ENCODE results near the gene IP6K2. TPM values are rescaled to one million over a fixed set of nuclear protein-coding genes. Genes with fewer than 3 reads are reported as not detected.

Gene IP6K2
- total RNA-seq, 1 donor from 2014 or later, result 23.5 TPM

DNA sequence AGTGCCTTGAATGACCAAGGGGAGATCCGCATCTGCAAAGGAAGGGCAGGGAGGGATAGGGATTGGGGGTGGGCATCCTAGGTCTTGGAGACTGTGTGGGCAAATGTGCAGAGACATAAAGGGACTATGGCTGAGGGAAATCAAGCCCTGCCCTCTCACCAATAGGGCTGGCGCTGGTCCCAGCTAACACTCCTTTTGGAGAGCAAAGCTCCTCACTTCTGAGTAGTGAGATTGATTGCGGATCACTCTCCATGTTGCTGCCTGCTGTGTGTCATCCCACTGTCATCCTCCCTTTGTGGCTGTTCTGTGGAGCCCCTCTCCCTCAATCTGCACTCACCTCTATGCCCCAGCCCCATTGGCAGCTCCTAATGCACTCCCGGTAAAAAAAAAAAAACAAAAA, 52.1 kb downstream of the IP6K2 start:
- no peaks in the 10 kb centered on the region for H3K9me3 ChIP-seq (replicated peaks)
- no peak for DNase-seq
- intact Hi-C loops (cut with micrococcal nuclease), result no loop called here
- peaks cover 44% of the 10 kb centered on the region for H3K27me3 ChIP-seq (ENCODE audit: low read depth)
- no peak for TF ChIP-seq CTCF (IDR thresholded peaks at IDR 0.05; ENCODE audit: borderline replicate concordance)
- no peak overlapping the region for H3K27ac ChIP-seq (replicated peaks)
- no peaks in the 10 kb centered on the region for H3K36me3 ChIP-seq
- H3K4me1 ChIP-seq, result peaks cover 33% of the 10 kb centered on the region
- no peak overlapping the region for H3K4me3 ChIP-seq

GRCh38 chr3:48664313-48664644, 52.7 kb downstream of the IP6K2 start:
- Histone ChIP-seq H3K4me3 (peak overlapping the region; percentile 68), H3K27ac (replicated peaks) (peak overlapping the region; percentile 81)
- intact Hi-C loops (cut with micrococcal nuclease), result no loop called here

DNA sequence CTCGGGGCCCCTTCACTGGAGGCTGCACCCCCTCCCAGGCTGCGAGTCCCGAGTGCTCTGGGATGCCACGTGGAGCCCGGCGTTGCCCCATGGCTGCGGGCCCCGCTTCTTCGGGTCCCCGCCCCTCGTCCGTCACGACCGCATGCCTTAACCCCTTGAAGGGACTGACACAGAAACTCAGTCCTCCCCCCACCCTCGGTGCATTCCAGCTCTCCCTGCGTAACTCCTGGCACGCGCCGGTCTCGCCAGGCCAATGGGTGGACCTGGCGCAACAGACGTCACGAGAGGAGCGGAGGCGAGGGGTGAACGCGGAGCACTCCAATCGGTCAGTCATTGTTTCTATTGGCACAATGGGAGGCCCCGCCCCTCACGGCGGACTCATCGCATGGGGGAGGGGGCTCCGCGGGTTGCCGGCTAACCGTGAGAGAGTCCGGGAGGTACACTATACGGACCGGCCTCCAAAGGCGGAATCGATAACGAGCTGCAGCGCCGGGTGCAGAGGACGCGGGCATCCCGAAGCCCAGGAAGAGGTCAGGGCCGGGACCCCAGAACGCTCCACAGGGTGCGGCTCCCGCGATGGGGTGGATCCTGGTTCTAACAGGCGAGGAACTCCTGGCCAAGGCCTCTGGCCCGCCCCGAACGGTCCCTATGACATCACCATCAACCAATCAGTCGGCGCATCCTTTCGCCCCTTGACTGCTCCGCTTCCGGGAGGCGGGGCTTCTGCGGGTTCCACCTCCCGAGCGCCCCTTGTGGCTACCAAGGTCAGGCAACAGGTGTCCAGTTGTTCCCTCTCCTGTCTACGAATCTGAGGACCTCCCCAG, 53.3 kb downstream of the IP6K2 start:
- H3K9me3 ChIP-seq (replicated peaks), result no peaks in the 10 kb centered on the region
- intact Hi-C loops (cut with micrococcal nuclease), result no loop called here
- H3K27me3 ChIP-seq (ENCODE audit: low read depth), result peaks cover 50% of the 10 kb centered on the region
- peak overlapping the region; percentile 81 for H3K27ac ChIP-seq (replicated peaks)
- peak; percentile 86 for DNase-seq
- H3K4me3 ChIP-seq, result peak overlapping the region; percentile 68
- H3K4me1 ChIP-seq, result peaks cover 33% of the 10 kb centered on the region
- H3K36me3 ChIP-seq, result no peaks in the 10 kb centered on the region
- TF ChIP-seq CTCF (IDR thresholded peaks at IDR 0.05; ENCODE audit: borderline replicate concordance), result peak; percentile 69

More at GRCh38 chr3:48664313-48664644, 52.7 kb downstream of the IP6K2 start:
- TF ChIP-seq CTCF (IDR thresholded peaks at IDR 0.05; ENCODE audit: borderline replicate concordance), result peak; percentile 13
- Histone ChIP-seq H3K36me3 (no peaks in the 10 kb centered on the region), H3K9me3 (replicated peaks) (no peaks in the 10 kb centered on the region), H3K4me1 (peaks cover 33% of the 10 kb centered on the region), H3K27me3 (ENCODE audit: low read depth) (peaks cover 50% of the 10 kb centered on the region)
- DNase-seq, result no peak

- Histone ChIP-seq H3K4me1 (peaks cover 33% of the 10 kb centered on the region), H3K27me3 (ENCODE audit: low read depth) (peaks cover 50% of the 10 kb centered on the region), H3K36me3 (no peaks in the 10 kb centered on the region), H3K9me3 (replicated peaks) (no peaks in the 10 kb centered on the region), H3K4me3 (peak within 1 kb of the TSS; percentile 68), H3K27ac (replicated peaks) (peak within 1 kb of the TSS; percentile 81)
- peak; percentile 33 for DNase-seq
- TF ChIP-seq CTCF (IDR thresholded peaks at IDR 0.05; ENCODE audit: borderline replicate concordance), result no peak
- intact Hi-C loops (cut with micrococcal nuclease), result no loop called here
Measured at GRCh38 chr3:48662753-48663488, 54.1 kb downstream of the IP6K2 start, which contains the start of gene CELSR3. Gene CELSR3 (minus strand): TSS chr3:48662886. CDS start chr3:48662634, 252 bp downstream.

DNA sequence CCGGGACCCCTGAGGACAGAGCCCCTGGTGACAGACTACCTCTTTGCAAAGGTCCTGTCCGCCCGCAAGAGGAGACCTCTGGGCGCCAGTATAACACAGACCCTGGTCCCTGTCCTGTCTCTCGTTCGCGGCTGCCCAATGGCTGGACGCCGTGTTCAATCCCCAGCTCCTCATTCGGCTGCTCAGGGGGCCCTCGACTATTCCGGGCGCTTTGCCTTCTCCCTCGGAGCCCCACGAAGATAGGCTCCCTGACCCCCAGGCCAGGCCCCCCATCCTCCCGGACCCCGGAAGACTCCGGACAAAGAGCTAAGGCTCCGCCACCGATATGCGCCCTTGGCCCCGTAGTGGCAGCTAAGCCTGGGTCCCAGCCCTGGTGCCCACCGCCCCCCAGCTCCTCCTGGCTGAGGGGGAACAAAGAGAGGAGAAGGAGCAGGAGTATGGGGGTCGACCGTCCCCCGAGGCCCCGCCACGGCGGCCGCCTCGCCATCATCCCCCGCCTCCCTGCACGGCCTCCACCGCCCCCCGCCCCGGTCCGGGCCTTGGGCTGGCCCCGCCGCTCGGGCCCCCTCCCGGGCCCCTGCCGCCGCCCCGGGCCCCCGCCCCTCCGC, 54.8 kb downstream of the IP6K2 start:
- no peaks in the 10 kb centered on the region for H3K36me3 ChIP-seq
- H3K9me3 ChIP-seq (replicated peaks), result no peaks in the 10 kb centered on the region
- H3K27ac ChIP-seq (replicated peaks), result no peak overlapping the region
- no peak for TF ChIP-seq CTCF (IDR thresholded peaks at IDR 0.05; ENCODE audit: borderline replicate concordance)
- intact Hi-C loops (cut with micrococcal nuclease), result no loop called here
- H3K27me3 ChIP-seq (ENCODE audit: low read depth), result peaks cover 50% of the 10 kb centered on the region
- DNase-seq, result no peak
- peak overlapping the region; percentile 68 for H3K4me3 ChIP-seq
- H3K4me1 ChIP-seq, result peaks cover 33% of the 10 kb centered on the region

Data from left ventricle myocardium inferior (tissue), 1 donor.